ENCODE data around the gene FITM1.

- TF ChIP-seq, protein P1, sequence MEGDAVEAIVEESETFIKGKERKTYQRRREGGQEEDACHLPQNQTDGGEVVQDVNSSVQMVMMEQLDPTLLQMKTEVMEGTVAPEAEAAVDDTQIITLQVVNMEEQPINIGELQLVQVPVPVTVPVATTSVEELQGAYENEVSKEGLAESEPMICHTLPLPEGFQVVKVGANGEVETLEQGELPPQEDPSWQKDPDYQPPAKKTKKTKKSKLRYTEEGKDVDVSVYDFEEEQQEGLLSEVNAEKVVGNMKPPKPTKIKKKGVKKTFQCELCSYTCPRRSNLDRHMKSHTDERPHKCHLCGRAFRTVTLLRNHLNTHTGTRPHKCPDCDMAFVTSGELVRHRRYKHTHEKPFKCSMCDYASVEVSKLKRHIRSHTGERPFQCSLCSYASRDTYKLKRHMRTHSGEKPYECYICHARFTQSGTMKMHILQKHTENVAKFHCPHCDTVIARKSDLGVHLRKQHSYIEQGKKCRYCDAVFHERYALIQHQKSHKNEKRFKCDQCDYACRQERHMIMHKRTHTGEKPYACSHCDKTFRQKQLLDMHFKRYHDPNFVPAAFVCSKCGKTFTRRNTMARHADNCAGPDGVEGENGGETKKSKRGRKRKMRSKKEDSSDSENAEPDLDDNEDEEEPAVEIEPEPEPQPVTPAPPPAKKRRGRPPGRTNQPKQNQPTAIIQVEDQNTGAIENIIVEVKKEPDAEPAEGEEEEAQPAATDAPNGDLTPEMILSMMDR (conservative IDR thresholded peaks at IDR 0.05; ENCODE audit: low read depth in 2 of 2), result no peak
- TF ChIP-seq POLR2AphosphoS5 (IDR thresholded peaks at IDR 0.05; ENCODE audit: low read depth), result no peak
These were observed 40.6 kb upstream of the FITM1 start for GRCh38 chr14:24089890-24090289.
